IMR-90 (cell line): ENCODE measurements around the gene DLG4. TPM values are rescaled to one million over a fixed set of nuclear protein-coding genes. Genes with fewer than 3 reads are reported as not detected.

ENCODE experiments used
- ATAC-seq: fragments of 200-7000 bp; cut with Tn5 transposase; 2 replicates; pipeline ENCODE4 v1.9.1; 2020; ENCODE audit warnings: low read depth, mild to moderate bottlenecking, moderate library complexity
- BruUV-seq: library from RNA; stranded (reverse); fragments of 400-500 nt; replicated peaks from 2 replicates; lab custom pipeline; 2021; lab: Mats Ljungman, UMichigan
- CTCF ChIA-PET: fragments of 300-600 bp; formaldehyde crosslinking; extraction: SDS; loops from one replicate; lab custom pipeline; 2021; ENCODE audit warnings: antibody characterized with exemption; lab: Yijun Ruan, JAX
- POLR2A ChIA-PET: fragments of 300-600 bp; sonication (Branson Sonifier 250); formaldehyde crosslinking; loops from one replicate; lab custom pipeline; 2022; ENCODE audit warnings: antibody characterized with exemption; ENCODE audit not compliant: unreplicated experiment; lab: Charles Lee
- DNase-seq: peaks from one replicate; pipeline ENCODE4 v3.0.0; 2013
- H2AFZ ChIP-seq: replicated peaks from 2 replicates; pipeline ENCODE3; 2013; ENCODE audit warnings: low read length, mild to moderate bottlenecking; ENCODE audit not compliant: poor library complexity
- H2AK5ac ChIP-seq: 2 replicates; pipeline ENCODE4 v1.6.1; 2013; ENCODE audit warnings: low read depth, low read length, inconsistent platforms
- H2AK9ac ChIP-seq: replicated peaks from 2 replicates; pipeline ENCODE3; 2013; ENCODE audit warnings: mild to moderate bottlenecking, low read depth, low read length, moderate library complexity; ENCODE audit not compliant: poor library complexity
- H2BK120ac ChIP-seq: 2 replicates; pipeline ENCODE4 v1.6.1; 2013; ENCODE audit warnings: low read depth, low read length, inconsistent platforms
- H2BK15ac ChIP-seq: 3 replicates; pipeline ENCODE4 v1.6.1; 2013; ENCODE audit warnings: low read depth, low read length, inconsistent platforms
- H2BK20ac ChIP-seq: 2 replicates; pipeline ENCODE4 v1.6.1; 2013; ENCODE audit warnings: low read depth, mild to moderate bottlenecking, inconsistent platforms, low read length, moderate library complexity
- H2BK5ac ChIP-seq: 2 replicates; pipeline ENCODE4 v1.6.1; 2013; ENCODE audit warnings: mild to moderate bottlenecking, low read depth, low read length, inconsistent platforms; ENCODE audit not compliant: poor library complexity, severe bottlenecking
- H3K14ac ChIP-seq: replicated peaks from 2 replicates; pipeline ENCODE4 v1.6.1; 2013; ENCODE audit warnings: low read depth, low read length, inconsistent platforms
- H3K18ac ChIP-seq: 2 replicates; pipeline ENCODE4 v1.6.1; 2013; ENCODE audit warnings: low read depth, low read length, control low read depth
- H3K23ac ChIP-seq: 2 replicates; pipeline ENCODE4 v1.6.1; 2013; ENCODE audit warnings: low read depth, low read length, inconsistent platforms
- H3K27ac ChIP-seq: 2 replicates; pipeline ENCODE4 v1.5.1; 2013; ENCODE audit warnings: mild to moderate bottlenecking, control low read depth, low read length; ENCODE audit not compliant: insufficient read depth
- H3K27me3 ChIP-seq: 2 replicates; pipeline ENCODE4 v1.6.1; 2013; ENCODE audit warnings: low read length; ENCODE audit not compliant: control insufficient read depth, insufficient read depth
- H3K36me3 ChIP-seq: 2 replicates; pipeline ENCODE4 v1.6.1; 2013; ENCODE audit warnings: low read length, mixed read lengths; ENCODE audit not compliant: control insufficient read depth, insufficient read depth
- H3K4ac ChIP-seq: 2 replicates; pipeline ENCODE4 v1.6.1; 2013; ENCODE audit warnings: low read depth, low read length, inconsistent platforms
- H3K4me1 ChIP-seq: 2 replicates; pipeline ENCODE4 v1.6.1; 2013; ENCODE audit warnings: low read length, mixed read lengths; ENCODE audit not compliant: control insufficient read depth, insufficient read depth
- H3K4me2 ChIP-seq: 2 replicates; pipeline ENCODE4 v1.6.1; 2013; ENCODE audit warnings: low read depth, mild to moderate bottlenecking, control low read depth, low read length, moderate library complexity
- H3K4me3 ChIP-seq: 2 replicates; pipeline ENCODE4 v1.5.1; 2013; ENCODE audit warnings: low read depth, mild to moderate bottlenecking, control low read depth, low read length, moderate library complexity; ENCODE audit not compliant: insufficient read depth
- H3K56ac ChIP-seq: 2 replicates; pipeline ENCODE4 v1.6.1; 2013; ENCODE audit warnings: low read length, inconsistent platforms; ENCODE audit not compliant: insufficient read depth; ENCODE audit errors: extremely low read depth
- H3K79me1 ChIP-seq, 2 experiments: 2 replicates each; pipeline ENCODE4 v1.6.1; 2013; ENCODE audit warnings: low read length in 2 of 2, inconsistent platforms in 1 of 2, low read depth in 1 of 2
- H3K9ac ChIP-seq: 2 replicates; pipeline ENCODE4 v1.6.1; 2013; ENCODE audit warnings: low read depth, low read length, control low read depth
- H3K9me1 ChIP-seq: 2 replicates; pipeline ENCODE4 v1.6.1; 2013; ENCODE audit warnings: low read length, inconsistent platforms; ENCODE audit not compliant: insufficient read depth
- H3K9me3 ChIP-seq: 2 replicates; pipeline ENCODE4 v1.6.1; 2013; ENCODE audit warnings: low read length; ENCODE audit not compliant: control insufficient read depth, insufficient read depth
- H4K20me1 ChIP-seq: 2 replicates; pipeline ENCODE4 v1.6.1; 2013; ENCODE audit warnings: low read length, inconsistent platforms; ENCODE audit not compliant: insufficient read depth
- H4K5ac ChIP-seq: 2 replicates; pipeline ENCODE4 v1.6.1; 2013; ENCODE audit warnings: mild to moderate bottlenecking, low read depth, low read length, control low read depth
- H4K8ac ChIP-seq, 2 experiments: 2 replicates each; pipeline ENCODE4 v1.6.1; 2013; ENCODE audit warnings: low read depth in 2 of 2, low read length in 2 of 2, control low read depth in 1 of 2, inconsistent platforms in 1 of 2
- H4K91ac ChIP-seq: 2 replicates; pipeline ENCODE4 v1.6.1; 2013; ENCODE audit warnings: low read depth, low read length, inconsistent platforms; ENCODE audit not compliant: insufficient read depth
- RAD21 ChIP-seq: IDR thresholded peaks from 2 replicates; pipeline ENCODE4 v1.6.1; 2012; ENCODE audit warnings: low read length, improper control_type of control experiment
- WGBS, 2 experiments: methylation state at CpG; one replicate each; pipeline versions ENCODE4 v1.1.5 to v1.1.7; 2013; ENCODE audit warnings: missing lambda C conversion rate in 2 of 2; ENCODE audit not compliant: insufficient read length in 1 of 2; ENCODE audit errors: extremely low coverage in 2 of 2; 5-methylcytosine and 5-hydroxymethylcytosine counted together
- dilution Hi-C: fragments of 300-500 bp; cut with HindIII; formaldehyde crosslinking; loops from one replicate; pipeline ENCODE4 v1.14.3; 2018; ENCODE audit warnings: low sequenced_read_pairs; ENCODE audit not compliant: unreplicated experiment
- in situ Hi-C: fragments of 300-500 bp; cut with MboI; formaldehyde crosslinking; loops from 3 replicates; pipeline ENCODE4 v1.14.3; 2019; ENCODE audit warnings: low sequenced_read_pairs, inconsistent platforms, mixed read lengths
- intact Hi-C: fragments of 100-400 bp; cut with micrococcal nuclease; formaldehyde crosslinking; loops from 2 replicates; pipeline ENCODE4 v1.10.0; 2022
- polyA plus RNA-seq, 3 experiments: library from polyadenylated mRNA; depleted of rRNA; stranded (reverse); fragments of >200 nt; gene quantifications; 2 replicates each; pipeline ENCODE4 v1.2.3, GENCODE V29; 2012; ENCODE audit warnings: low replicate concordance in 1 of 3
- total RNA-seq: library from RNA; depleted of rRNA; stranded (reverse); fragments of >200 nt; gene quantifications from 2 replicates; pipeline ENCODE4 v1.2.3, GENCODE V29; 2012

The DLG4 gene
- total and polyA plus RNA-seq, 2 of the 4 experiments (the other 2 are of a cell fraction) = 8.2 to 30.5 TPM

- Histone ChIP-seq H3K9me3 (no peaks in the 10 kb centered on the region), H3K27ac (no peak overlapping the region), H4K91ac (no peak overlapping the region), H3K4me1 (peaks cover 8% of the 10 kb centered on the region), H3K4me3 (no peak overlapping the region), H3K56ac (no peak overlapping the region), H2AK9ac (no peak overlapping the region), H3K18ac (no peak overlapping the region), H4K5ac (no peak overlapping the region), H2BK5ac (no peak overlapping the region), H4K8ac (no peak overlapping the region), H3K36me3 (peaks cover 29% of the 10 kb centered on the region), H2BK20ac (no peak overlapping the region), H3K4ac (no peak overlapping the region), H2BK15ac (no peak overlapping the region), H3K23ac (no peak overlapping the region), H3K9ac (no peak overlapping the region), H3K4me2 (no peak overlapping the region), H3K79me1 (peaks cover under 1 to 7% of the 10 kb centered on the region in 2 experiments; a peak in 2 of 4 replicates), H4K20me1 (no peaks in the 10 kb centered on the region), H2AK5ac (no peak overlapping the region), H3K9me1 (peaks cover 10% of the 10 kb centered on the region), H2AFZ (no peak overlapping the region), H3K27me3 (peaks cover 13% of the 10 kb centered on the region; the same call in 1 of the 2 replicates), H2BK120ac (no peak overlapping the region), H3K14ac (no peak overlapping the region)
- ATAC-seq (no peak), DNase-seq (no peak)
- POLR2A ChIA-PET = no interaction called here
- in situ Hi-C loops = no loop called here
- CTCF ChIA-PET = no interaction called here
- dilution Hi-C loops = no loop called here
- no peak for TF ChIP-seq RAD21
- BruUV-seq = no TSS peak
- intact Hi-C loops = no loop called here
- WGBS, 2 experiments = no CpG with 5 or more reads among the region's 6 CpGs
Observed at GRCh38 chr17:7259555-7259889, 39.9 kb upstream of the DLG4 start.
